RCC 7860 (cell line): ENCODE measurements around the gene AADACL4.

Experiments
- DNase-seq: peaks from one replicate; pipeline ENCODE4 v3.0.0-alpha.2; 2015; ENCODE audit warnings: low spot score
- FAIRE-seq: peaks from 2 replicates; lab custom pipeline; 2012; peaks lifted over from hg19 to GRCh38; lab: Jason Lieb, UNC

Gene AADACL4

DNA sequence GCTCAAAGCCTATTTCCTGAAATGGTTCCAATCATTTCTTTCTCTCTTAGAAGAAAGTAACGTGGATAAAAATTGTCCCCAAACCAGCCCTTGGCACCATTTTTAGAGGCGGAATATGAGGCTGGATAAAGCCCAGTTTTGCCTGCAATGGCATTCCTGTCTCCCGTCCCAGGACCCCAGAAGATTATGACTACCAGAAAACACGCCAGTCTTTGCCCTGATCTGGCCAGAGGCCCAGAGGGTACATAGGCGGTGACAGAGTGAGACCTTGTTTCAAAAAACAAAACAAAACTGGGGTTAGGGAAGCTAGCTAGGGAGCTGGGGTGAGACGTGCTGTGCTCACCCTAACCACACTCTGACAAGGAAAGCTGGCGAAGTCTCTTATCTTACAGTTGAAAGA lies at the start of gene AADACL4:
Gene AADACL4 (plus strand): TSS at position 301 of the 400 bp plus-strand sequence. CDS start 462 bp downstream, outside the sequence.
- FAIRE-seq, result no peak

DNA sequence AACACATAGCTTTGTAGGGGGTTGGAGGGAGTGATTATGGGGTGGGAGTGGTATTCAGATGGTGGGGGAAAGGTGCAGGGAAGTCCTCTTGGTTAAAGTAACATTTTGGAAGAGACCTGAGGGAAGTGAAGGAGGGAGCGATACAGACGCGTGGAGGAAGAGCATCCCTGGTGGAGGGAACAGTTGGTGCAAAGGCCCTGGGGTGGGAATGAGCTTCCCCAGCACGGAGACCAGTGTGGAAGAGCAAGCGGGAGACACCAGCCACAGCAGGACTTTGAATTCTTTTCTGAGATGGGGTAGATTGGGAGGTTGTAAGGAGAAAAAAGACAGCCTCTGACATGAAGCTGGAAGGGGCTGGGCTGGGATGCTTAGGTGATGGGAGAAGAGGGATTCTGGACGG lies 49.4 kb upstream of the AADACL4 start:
- DNase-seq (no peak), FAIRE-seq (no peak)

More for the DNA sequence above, at the start of gene AADACL4:
- no peak for DNase-seq

DNA sequence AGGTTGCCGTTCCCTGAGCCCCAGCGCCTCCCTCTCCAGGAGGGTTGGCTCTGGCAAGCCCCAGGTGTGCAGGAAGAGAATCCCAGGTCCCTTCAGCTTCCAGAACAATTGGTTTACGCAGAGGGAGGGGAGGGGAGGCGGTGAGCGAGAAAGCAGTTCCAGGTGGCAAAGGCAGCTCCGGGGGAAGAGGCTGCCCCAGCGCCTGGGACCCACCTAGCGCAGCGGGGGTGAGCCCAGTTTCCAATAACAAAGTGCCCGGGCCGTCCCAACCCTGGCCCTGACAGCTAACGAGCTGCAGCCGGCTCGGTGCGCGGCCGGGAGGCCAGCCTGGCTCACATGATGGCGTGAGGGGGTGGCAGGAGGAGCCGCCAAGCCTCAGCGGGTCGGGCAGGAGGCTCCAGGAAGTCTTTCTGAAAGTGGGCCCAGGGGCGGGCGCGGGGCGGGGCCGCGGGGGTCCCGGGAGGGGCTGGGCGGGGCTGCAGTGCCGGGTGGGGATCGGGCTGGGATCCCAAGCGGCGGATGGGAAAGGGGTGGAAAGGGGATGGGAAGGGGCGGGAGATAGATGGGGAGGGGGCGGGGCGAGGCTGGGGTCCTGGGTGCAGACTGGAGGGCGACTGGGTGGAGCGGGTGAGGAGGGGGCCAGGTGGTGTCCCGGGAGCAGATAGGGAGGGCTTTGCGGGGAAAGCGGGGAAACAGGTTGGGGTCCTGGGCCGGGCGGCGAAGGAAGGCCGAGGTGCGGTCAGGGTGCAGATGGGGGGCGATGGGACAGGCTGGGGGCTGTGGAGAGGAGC lies 48.7 kb upstream of the AADACL4 start:
- no peak for DNase-seq
- FAIRE-seq, result no peak

DNA sequence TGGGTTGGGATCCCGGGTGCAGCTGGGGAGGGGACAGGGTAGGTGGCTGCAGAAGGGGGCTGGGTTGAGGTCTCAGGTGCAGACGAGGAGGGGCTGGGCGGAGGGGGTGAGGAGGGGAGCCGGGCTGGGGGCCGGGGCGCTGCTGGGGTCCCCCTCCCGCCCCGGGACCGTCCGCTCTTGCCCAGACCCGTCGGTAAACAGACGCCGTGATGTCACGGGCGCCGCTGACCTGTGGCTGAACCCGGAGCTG lies 48.2 kb upstream of the AADACL4 start:
- FAIRE-seq, result no peak
- no peak for DNase-seq

DNA sequence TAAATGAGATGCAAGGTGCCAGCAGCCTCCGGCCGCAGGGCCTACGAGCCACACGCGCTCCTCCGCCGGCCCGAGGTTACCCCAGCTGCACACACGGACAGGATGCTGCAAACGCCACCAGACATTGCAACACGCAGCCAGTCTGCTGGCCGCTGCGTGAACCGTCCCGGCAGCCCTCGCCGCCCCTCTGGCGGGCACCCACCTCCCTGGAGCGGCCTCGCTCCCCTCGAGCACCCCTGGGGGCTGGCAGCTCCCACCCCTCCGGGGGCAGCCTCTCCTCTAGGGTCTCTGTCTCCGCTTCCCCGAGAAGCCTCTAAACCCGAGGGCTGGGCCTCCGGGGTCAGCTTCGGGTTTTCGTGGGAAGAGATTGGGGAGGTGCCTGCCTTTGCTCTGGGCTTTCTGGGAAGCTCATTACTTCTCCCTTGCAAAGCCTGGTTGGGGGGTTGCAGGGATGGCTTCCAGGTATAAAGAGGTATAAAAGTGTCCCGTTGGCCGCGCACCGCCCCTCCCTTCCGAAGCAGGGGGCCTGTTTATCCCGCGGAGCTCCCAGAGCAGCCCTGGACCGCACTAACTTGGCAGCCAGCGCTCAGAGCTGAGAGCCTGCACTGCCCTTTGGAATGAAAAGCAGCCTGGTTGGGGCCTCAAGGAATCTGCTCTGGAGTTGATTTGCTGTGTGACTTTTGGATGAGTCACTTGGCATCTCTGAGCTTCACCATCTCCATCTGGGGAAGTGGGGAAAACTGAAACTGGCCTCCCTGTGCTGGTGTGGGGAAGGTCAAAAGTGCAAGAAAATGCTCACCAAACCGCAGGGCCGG lies 47.7 kb upstream of the AADACL4 start:
- FAIRE-seq, result peak; percentile 94

DNA sequence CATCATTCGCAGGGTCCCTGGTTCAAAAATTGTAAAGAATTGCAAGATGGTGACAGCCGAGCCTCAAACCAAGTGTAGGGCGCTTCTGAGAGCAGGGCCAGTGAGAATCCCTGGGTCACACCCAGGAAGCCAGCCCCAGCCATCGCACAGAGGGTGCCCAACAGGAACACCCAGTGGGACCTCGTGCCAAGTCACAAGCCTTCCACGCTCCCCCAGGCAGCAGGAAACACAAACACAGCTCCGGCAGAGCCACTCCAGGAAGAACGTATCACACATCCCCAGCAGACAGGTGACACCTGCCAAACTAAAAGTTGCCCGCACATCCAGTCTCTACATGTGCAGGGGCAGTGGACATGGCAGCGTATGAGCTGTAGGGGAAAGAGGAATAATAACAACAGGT lies 46.1 kb upstream of the AADACL4 start:
- FAIRE-seq (no peak), DNase-seq (no peak)

More for the DNA sequence above, 47.7 kb upstream of the AADACL4 start:
- peak; percentile 92 for DNase-seq

DNA sequence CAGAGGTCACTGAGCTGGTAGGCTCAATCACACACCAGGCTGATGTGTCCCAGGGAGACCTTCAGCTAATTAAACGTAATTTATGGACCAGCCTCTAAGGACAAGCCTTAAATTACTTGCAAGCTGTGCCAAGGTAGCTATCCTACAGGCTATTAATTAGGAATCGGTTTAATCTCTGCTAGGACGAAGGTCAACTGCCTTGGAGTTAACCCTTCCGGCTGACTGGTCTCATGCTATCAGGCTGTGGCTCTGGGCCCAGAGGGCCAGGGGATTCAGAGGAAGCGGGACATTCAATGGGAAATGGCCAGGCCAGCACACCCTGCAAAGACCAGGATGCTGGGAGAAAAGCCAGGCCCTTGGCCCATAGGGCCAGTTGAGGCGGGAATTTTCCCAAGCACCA lies 44.9 kb upstream of the AADACL4 start:
- FAIRE-seq (no peak), DNase-seq (no peak)

DNA sequence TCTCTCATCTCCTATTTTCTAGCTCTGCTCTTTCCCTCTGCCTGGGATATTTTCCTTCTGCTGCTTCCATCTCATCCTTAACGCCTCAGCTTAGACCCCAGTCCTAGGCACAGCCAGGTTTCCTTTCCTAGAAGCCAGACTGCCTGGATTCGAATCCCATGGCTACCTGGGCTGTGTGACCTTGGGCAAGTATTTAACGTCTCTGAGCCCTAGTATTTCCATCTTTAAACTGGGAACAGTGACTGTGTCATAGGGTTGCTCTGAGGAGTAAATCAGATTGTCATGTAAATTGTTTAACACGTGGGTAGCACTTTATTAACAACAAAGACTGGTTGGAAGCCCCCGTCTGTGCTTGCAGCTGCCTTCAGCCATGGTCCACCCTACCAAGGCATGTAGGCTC lies 44.2 kb upstream of the AADACL4 start:
- DNase-seq (no peak), FAIRE-seq (no peak)

DNA sequence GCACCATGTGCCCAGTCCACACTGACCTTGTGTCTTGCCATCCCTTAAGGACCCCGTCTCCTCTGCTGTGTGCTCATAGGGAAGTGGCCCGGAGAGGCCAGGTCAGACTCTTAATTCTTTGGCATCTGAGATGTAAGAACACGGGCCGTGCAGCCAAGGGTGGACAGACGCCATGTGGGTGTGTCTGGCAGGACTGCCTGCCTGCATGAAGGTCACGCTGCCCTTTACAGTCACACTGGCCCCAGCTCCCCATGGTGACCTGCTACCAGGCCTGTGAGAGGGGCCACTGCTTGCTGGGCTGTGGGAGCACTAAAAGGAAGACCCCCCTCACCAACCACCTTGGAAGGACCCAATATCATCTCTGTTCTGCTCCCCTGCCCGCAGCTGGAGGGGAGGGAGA lies 43.5 kb upstream of the AADACL4 start:
- DNase-seq (no peak), FAIRE-seq (no peak)

DNA sequence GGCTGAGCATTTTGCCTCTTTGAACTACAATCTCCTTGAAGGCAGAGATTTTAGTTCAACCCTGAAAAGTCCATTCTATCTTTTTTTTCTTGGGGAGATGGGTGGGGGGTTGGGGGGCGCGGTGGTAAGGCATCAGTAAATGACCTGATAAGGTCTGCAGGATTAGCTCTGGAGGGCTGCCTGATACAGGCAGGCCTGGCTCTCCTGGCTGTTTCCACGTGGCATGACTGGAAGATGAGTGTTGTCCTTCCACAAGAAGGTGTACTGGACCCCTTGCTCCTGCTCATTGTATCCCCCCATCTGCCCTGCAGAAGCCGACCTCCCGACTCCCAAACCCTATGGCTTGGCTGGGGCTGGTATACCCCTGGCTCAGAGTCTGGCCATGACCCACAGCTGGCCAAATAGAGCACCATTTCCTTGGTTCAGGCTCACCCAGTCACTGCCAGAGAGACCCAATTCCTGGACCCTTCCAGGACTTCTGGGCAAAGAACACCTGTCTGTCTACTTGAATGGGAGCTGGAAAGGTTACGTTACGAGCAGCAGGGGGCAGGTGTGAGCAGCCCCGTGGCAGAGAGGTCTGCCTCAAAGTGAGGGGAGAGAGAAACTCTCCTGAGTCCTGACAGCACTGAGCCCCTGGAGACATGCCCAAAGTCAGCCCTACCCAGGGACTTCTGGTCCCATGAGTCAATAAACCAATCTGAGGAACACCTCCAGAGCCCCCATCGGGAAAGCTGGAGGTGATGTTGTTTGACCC lies 42.8 kb upstream of the AADACL4 start:
- FAIRE-seq, result no peak
- DNase-seq, result no peak

DNA sequence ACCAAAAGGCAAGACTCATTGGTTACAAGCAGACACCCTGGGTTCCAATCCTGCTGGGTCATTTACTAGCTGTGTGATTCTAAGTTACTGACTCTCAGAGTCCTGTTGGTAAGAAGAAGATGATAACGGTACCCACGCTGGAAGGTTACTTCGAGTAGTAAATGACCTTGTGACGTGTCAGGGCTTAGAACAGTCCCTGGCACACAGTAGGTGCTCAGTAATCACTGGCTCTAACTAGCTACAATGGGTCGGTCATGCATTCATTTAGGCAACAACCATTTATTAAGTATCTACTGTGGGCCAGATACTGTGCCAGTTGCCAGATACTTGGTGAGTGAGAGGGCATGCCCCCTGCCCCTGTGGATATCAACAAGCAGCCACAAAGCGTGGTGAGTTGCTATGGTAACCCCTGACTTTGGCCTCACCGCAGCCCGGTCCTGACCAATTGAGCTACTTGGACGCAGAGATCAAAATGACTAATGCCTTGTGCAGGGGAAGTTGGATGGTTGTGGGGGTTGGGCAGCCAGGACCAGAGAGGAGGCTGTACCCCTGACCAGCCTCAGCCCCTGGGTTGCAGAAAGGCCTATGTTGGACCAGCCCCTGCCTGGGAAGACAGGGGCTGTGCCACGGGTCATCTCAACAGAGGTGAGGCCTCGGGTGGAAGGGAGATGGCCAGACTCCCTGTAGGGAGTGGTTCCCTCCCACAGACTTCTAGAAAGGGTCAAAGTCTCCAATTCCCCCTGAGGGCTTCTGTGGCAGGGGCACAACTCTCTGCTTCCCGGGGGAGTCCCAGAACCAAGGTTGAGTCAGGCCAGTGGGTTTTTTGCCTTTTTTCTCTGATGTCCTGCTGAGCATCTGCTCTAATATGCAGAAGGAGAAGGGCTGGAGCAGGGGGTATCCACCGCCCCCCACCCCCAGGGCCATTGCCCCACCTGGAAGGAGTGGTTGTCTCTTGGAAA lies 41.9 kb upstream of the AADACL4 start:
- DNase-seq, result peak; percentile 94
- peak; percentile 77 for FAIRE-seq

DNA sequence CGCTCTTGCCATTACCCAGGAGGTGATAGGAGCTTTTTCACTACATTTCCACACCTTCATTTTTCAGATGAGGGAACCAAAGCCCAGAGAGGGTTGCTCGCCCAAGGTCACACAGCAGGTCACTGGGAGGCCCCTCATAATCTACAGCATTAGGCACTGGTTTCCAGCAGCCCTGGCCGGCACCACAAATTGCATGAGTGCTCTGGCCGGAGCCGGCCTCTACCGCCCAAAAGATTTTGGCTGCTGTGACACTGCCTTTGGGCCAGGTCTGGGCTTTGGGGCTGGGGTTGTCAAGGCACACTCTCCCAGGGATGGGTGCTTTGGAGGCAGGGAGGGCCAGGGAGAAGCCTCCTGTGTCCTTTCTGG lies 41.2 kb upstream of the AADACL4 start:
- no peak for DNase-seq
- no peak for FAIRE-seq

DNA sequence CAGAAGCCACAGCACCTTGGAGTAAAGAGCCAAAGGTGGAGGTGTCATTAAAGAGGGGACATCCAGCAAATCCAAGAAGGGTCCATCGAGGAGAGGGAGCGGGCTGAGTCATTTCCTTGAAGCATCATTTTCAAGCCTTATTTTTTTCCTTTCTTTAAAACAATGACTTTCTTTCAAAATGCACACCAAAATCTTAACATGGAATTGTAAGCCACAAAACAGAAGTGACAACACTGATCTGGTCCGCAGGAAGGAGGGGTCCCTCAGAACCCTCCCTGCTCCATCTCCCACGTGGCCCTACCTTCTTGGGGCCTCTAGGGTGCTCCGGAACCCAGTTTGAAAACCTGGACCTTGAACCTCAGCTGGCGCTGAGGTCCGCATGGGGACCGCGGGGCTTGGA lies 40.7 kb upstream of the AADACL4 start:
- DNase-seq (no peak), FAIRE-seq (no peak)

DNA sequence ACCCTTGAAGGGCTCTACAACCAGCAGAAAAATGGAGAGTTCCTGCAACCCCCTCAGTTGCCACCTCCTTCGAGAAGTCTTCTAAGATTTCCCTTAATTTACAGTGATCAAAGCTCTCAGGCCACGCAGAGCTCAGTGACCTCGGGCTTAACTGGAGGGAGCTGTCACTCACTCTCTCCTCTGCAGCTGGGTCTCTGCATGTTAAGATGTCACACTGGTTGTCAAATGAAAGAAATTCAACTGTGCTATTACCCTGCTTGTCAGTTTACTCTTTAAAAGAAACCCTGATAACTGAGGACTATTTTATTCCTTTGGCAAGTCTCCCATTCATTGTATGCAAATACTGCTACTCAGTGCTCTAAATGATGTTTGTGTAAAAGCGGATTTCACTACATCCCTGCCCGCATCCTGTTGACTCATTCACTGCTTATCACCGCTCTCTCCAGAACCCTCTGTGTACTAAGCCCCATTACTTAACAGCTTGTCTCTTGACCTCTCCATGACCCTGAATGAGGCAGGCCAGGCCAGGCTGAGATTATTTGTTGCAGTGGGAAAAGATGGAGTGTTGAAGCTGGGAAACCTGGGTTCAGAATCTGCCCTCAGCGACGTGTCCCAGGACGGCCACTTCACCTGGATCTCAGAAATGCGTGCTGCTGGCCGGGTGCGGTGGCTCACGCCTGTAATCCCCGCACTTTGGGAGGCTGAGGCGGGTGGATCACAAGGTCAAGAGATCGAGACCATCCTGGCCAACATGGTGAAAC lies 39.6 kb upstream of the AADACL4 start:
- FAIRE-seq (peak; percentile 93), DNase-seq (peak; percentile 95)

DNA sequence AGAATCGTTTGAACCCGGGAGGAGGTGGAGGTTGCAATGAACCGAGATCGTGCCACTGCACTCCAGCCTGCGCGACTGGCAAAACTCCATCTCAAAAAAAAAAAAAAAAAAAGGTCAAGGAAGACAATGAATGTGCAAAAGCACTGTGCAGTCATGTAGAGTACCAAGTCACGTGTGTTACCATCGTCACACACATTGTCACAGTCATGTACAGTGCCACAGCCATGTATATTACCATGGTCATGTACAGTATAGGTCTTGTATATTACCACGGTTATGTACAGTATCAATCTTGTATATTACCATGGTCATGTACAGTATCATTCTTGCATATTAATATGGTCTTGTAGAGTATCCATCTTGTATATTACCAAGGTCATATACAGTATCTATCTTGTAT lies 38.9 kb upstream of the AADACL4 start:
- FAIRE-seq, result no peak
- DNase-seq, result no peak

DNA sequence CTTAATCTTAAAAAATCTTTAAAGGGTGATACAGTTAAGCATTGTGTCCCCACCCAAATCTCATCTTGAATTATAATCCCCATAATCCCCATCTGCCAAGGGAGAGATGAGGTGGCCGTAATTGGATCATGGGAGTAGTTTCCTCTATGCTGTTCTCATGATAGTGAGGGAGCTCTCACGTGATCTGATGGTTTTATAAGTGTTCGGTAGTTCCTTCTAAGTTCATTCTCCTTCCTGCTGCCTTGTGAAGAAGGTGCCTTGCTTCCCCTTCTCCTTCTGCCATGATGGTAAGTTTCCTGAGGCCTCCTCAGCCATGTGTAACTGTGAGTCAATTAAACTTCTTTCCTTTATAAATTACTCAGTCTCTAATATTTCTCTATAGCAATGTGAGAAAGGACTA lies 36.6 kb upstream of the AADACL4 start:
- FAIRE-seq (no peak), DNase-seq (no peak)

DNA sequence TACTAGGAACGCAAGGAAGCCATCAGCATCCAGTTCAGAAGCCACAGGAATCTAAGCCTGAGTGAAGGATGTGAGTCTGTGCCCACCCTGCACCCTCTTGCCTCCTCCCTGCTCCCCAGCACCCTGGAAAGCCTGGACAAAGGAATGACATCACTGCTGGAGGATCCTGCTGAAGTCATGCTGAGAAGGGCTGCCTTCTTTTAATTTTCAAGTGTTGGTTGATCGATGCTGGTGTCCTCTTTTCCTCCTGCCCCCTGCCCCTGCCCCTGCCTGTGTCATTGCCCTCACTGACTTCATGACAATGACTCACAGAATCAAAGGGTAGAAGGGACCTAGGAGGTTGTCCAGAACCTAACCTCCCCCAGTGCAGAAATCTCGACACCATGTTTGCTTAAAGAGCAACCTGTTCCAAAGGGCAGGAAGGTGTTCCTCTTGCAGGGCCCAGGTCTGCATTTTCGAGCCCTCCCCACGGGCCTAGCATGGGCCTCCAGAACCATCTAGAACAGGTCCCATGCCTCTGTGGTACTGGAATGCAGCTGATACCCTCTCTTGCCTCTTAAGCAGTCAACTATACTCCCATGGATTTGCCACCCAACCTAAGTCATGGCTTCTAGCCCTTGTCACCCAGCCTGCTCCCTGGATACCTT lies 35.5 kb upstream of the AADACL4 start:
- DNase-seq (no peak), FAIRE-seq (no peak)

DNA sequence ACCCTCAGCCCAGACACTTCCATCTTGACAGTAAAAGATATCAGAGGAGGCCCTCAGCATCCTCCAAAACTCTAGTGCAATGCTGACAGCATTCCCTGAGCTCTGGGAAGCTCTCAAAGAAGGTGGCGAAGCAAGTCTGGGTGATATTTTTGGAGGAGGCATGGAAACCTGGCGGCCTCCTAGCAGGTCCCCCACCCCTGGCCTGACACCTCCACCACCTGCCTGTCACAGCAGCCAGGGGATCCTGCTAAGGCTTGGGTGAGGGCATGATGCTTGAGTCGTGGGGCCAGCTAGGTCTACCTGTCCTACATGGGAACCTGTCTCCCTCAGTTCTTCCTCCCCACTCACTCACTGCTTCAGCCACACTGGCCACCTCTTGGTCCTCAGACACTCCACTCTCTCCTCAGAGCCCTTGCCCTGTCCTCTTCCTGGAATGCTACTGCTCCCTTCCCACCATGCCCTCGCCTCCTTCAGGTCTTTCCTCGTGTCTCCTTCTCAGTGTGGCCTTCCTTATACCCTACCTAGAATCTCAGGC lies 34.3 kb upstream of the AADACL4 start:
- FAIRE-seq (no peak), DNase-seq (no peak)

DNA sequence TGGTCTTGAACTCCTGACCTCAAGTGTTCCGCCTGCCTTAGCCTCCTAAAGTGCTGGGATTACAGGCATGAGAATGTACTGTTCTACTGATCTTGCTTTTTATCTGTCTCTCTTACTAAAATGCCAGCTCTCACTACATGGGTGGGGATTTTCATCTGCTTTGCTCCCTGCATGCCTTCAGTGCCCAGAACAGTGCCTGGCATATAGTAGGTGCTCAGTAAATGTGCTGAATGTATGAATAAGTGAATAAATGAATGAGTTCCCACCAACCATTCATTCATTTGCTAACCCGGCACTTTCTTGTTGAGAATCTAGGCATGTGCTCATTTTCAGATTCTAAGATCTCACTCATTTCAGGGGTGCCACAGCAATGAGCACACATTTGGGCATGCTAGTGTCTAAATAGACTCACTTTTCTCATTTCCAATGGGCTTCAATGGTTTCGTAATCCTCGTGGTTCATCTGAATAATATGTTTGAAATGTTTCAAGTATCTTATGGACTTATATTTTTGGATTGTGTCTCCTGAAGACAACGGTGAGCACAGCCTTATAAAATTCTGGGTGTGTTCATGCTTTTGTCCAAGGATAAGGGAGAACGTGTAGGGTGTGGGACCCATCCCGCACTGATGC lies 33.5 kb upstream of the AADACL4 start:
- DNase-seq (no peak), FAIRE-seq (no peak)
